ENCODE measurements around the gene YWHAH.

DNA sequence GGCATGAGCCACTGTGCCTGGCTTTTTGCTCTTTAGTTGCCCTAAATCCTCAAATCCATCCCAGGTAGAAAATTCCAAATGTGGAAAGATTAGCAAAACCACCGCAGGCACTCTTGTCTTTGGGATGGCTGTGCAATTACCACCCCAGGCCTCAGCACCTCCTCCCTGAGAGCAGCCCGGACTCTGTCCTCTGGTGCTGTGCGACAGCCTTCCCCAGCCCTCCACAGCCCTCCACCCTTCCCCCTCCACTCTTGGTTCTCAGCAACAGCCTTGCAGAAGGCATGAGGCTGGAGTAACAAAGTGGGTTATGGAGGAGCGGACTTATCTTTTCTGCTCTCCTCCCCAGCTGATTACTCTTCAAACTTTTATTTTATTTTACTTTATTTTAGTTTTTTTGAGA lies 44.7 kb upstream of the YWHAH start:
- TF ChIP-seq CTCF (IDR thresholded peaks at IDR 0.05; ENCODE audit: insufficient read depth, low read length, poor library complexity, severe bottlenecking) (no peak), EZH2phosphoT487 (conservative IDR thresholded peaks at IDR 0.05; ENCODE audit: low read length) (no peak)
